Neural progenitor cell (in vitro differentiated cells): ENCODE measurements around the gene C20orf202. TPM values are rescaled to one million over a fixed set of nuclear protein-coding genes. Genes with fewer than 3 reads are reported as not detected.

Experiments
- DNase-seq: peaks from one replicate; pipeline ENCODE4 v3.0.0-alpha.2; 2016; ENCODE audit warnings: low spot score
- H2AFZ ChIP-seq: fragments of 200-600 bp; sonication (generic); replicated peaks from 2 replicates; pipeline ENCODE4 v1.6.1; 2016; ENCODE audit warnings: antibody characterized with exemption
- H3F3A ChIP-seq: fragments of 200-600 bp; sonication (generic); 2 replicates; pipeline ENCODE4 v1.6.1; 2016; ENCODE audit warnings: antibody characterized with exemption, low read depth
- H3K27ac ChIP-seq: fragments of 200-600 bp; sonication (generic); 2 replicates; pipeline ENCODE4 v1.5.1; 2016; ENCODE audit warnings: mild to moderate bottlenecking
- H3K27me3 ChIP-seq: fragments of 200-600 bp; sonication (generic); 2 replicates; pipeline ENCODE4 v1.6.1; 2016; ENCODE audit warnings: mild to moderate bottlenecking, moderate library complexity
- H3K36me3 ChIP-seq: fragments of 200-600 bp; sonication (generic); 2 replicates; pipeline ENCODE4 v1.5.1; 2016
- H3K4me1 ChIP-seq: fragments of 200-600 bp; sonication (generic); 2 replicates; pipeline ENCODE4 v1.6.1; 2016; ENCODE audit warnings: mixed run types
- H3K4me2 ChIP-seq: fragments of 200-600 bp; sonication (generic); 2 replicates; pipeline ENCODE4 v1.6.1; 2016
- H3K4me3 ChIP-seq: fragments of 200-600 bp; sonication (generic); 2 replicates; pipeline ENCODE4 v1.5.1; 2016
- H3K79me2 ChIP-seq: fragments of 200-600 bp; sonication (generic); 2 replicates; pipeline ENCODE4 v1.6.1; 2016; ENCODE audit warnings: low read depth
- H3K9ac ChIP-seq: fragments of 200-600 bp; sonication (generic); 2 replicates; pipeline ENCODE4 v1.6.1; 2016
- H3K9me3 ChIP-seq: fragments of 200-600 bp; sonication (generic); 2 replicates; pipeline ENCODE4 v1.5.1; 2016; ENCODE audit warnings: low read depth
- H4K20me1 ChIP-seq: fragments of 200-600 bp; sonication (generic); 2 replicates; pipeline ENCODE4 v1.6.1; 2016; ENCODE audit warnings: low read depth
- H3K27ac Mint-ChIP-seq: 3 replicates; pipeline ENCODE4 v1.8.0; 2021; ENCODE audit warnings: mixed read lengths
- H3K27me3 Mint-ChIP-seq: 2 replicates; pipeline ENCODE4 v1.8.0; 2022; ENCODE audit warnings: low read depth, mild to moderate bottlenecking, inconsistent platforms, moderate library complexity, mixed read lengths; ENCODE audit not compliant: insufficient read depth
- H3K36me3 Mint-ChIP-seq: 3 replicates; pipeline ENCODE4 v1.8.0; 2021; ENCODE audit warnings: mixed read lengths
- H3K4me1 Mint-ChIP-seq: 3 replicates; pipeline ENCODE4 v1.8.0; 2021; ENCODE audit warnings: mixed read lengths
- H3K4me3 Mint-ChIP-seq: 3 replicates; pipeline ENCODE4 v1.8.0; 2021; ENCODE audit warnings: mild to moderate bottlenecking, moderate library complexity, mixed read lengths
- H3K9me3 Mint-ChIP-seq: 3 replicates; pipeline ENCODE4 v1.8.0; 2020; ENCODE audit warnings: mixed read lengths
- EZH2 ChIP-seq: fragments of 200-600 bp; sonication (generic); IDR thresholded peaks from 2 replicates; pipeline ENCODE4 v1.6.1; 2017; ENCODE audit warnings: antibody characterized with exemption, mild to moderate bottlenecking, moderate library complexity
- EZH2phosphoT487 ChIP-seq: fragments of 200-600 bp; sonication (generic); IDR thresholded peaks from 2 replicates; pipeline ENCODE4 v1.6.1; 2017; ENCODE audit warnings: antibody characterized with exemption
- total RNA-seq: library from RNA; depleted of rRNA; stranded (reverse); fragments of >200 nt; gene quantifications from 2 replicates; pipeline ENCODE4 v1.2.3, GENCODE V29; 2015; ENCODE audit warnings: low replicate concordance
- TF ChIP-seq, protein P1 (sequence below): fragments of 200-600 bp; sonication (generic); IDR thresholded peaks from 2 replicates; pipeline ENCODE4 v1.5.1; 2017; ENCODE audit warnings: antibody characterized with exemption, mild to moderate bottlenecking

Gene C20orf202
- total RNA-seq, 1 donor from 2014 or later = not detected

DNA sequence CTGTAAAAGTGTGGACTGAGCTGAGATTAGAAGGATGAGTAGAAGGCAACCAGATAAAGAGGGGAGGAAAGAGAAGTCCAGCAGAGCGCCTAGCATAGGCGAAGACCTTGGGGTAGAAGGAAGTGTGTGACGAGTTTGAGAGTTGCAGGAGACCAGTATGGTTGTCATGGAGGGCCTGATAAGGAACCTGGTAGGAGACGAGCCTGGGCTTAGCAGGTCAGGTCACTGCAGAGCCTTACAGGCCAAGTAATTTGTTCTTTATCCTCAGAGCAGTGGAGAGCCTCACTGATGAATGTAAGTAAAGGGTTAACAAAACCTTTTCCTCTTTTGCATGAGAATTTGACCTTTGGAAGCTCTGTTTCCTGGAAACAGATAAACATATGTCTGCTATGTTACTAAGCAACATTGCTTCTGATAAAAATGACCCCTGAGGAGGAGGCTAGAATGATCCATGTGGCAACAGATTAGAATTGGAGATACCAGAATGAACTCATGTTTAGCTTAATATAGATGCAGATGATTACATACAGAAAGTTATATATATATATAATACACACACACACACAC lies 15.6 kb upstream of the C20orf202 start:
- H3K27me3 Mint-ChIP-seq = peaks cover 23% of the 10 kb centered on the region

DNA sequence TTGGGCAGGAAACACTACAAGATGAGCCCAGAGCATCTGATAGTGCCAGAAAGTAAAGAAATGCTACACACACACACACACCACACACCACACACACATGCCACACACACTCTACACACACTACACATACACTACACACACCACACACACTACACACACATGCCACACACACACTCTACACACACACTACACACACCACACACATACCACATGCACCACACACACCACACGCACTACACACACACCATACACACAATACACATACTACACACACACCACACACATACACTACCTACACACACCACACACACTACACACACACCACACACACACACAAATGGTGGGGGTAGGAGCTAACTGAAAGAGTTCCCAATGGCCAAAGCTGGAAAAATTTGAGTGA lies 14.9 kb upstream of the C20orf202 start:
- Mint-ChIP-seq H3K4me1 (peaks cover 11% of the 10 kb centered on the region), H3K9me3 (no peaks in the 10 kb centered on the region), H3K4me3 (no peak overlapping the region), H3K27me3 (peaks cover 19% of the 10 kb centered on the region), H3K27ac (no peak overlapping the region), H3K36me3 (no peaks in the 10 kb centered on the region)
- H4K20me1 ChIP-seq = peaks cover 10% of the 10 kb centered on the region
- H3K9me3 ChIP-seq = no peaks in the 10 kb centered on the region
- H3K9ac ChIP-seq = no peak overlapping the region
- H3K36me3 ChIP-seq = no peaks in the 10 kb centered on the region
- no peak overlapping the region for H3K4me2 ChIP-seq
- peaks cover 5% of the 10 kb centered on the region for H3K4me1 ChIP-seq
- peaks cover 6% of the 10 kb centered on the region for H3F3A ChIP-seq
- no peak for DNase-seq
- no peaks in the 10 kb centered on the region for H3K79me2 ChIP-seq
- no peak overlapping the region for H2AFZ ChIP-seq
- H3K27me3 ChIP-seq = peaks cover 58% of the 10 kb centered on the region
- no peak overlapping the region for H3K4me3 ChIP-seq
- TF ChIP-seq, protein P1, sequence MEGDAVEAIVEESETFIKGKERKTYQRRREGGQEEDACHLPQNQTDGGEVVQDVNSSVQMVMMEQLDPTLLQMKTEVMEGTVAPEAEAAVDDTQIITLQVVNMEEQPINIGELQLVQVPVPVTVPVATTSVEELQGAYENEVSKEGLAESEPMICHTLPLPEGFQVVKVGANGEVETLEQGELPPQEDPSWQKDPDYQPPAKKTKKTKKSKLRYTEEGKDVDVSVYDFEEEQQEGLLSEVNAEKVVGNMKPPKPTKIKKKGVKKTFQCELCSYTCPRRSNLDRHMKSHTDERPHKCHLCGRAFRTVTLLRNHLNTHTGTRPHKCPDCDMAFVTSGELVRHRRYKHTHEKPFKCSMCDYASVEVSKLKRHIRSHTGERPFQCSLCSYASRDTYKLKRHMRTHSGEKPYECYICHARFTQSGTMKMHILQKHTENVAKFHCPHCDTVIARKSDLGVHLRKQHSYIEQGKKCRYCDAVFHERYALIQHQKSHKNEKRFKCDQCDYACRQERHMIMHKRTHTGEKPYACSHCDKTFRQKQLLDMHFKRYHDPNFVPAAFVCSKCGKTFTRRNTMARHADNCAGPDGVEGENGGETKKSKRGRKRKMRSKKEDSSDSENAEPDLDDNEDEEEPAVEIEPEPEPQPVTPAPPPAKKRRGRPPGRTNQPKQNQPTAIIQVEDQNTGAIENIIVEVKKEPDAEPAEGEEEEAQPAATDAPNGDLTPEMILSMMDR = no peak
- TF ChIP-seq EZH2 (no peak), EZH2phosphoT487 (no peak)
- H3K27ac ChIP-seq = no peak overlapping the region

More for the DNA sequence above, 15.6 kb upstream of the C20orf202 start:
- Mint-ChIP-seq H3K36me3 (no peaks in the 10 kb centered on the region), H3K9me3 (no peaks in the 10 kb centered on the region), H3K4me1 (peaks cover 11% of the 10 kb centered on the region), H3K27ac (no peak overlapping the region), H3K4me3 (no peak overlapping the region)
- peaks cover 10% of the 10 kb centered on the region for H4K20me1 ChIP-seq
- H3K79me2 ChIP-seq = no peaks in the 10 kb centered on the region
- H3K27ac ChIP-seq = no peak overlapping the region
- no peaks in the 10 kb centered on the region for H3K9me3 ChIP-seq
- no peak overlapping the region for H3K4me2 ChIP-seq
- H3K4me3 ChIP-seq = no peak overlapping the region
- TF ChIP-seq EZH2phosphoT487 (no peak), EZH2 (no peak)
- TF ChIP-seq, protein P1 = no peak
- peaks cover 5% of the 10 kb centered on the region for H3K4me1 ChIP-seq
- no peak overlapping the region for H2AFZ ChIP-seq
- DNase-seq = no peak
- H3K27me3 ChIP-seq = peaks cover 64% of the 10 kb centered on the region
- H3K36me3 ChIP-seq = no peaks in the 10 kb centered on the region
- H3K9ac ChIP-seq = no peak overlapping the region
- peaks cover 6% of the 10 kb centered on the region for H3F3A ChIP-seq

DNA sequence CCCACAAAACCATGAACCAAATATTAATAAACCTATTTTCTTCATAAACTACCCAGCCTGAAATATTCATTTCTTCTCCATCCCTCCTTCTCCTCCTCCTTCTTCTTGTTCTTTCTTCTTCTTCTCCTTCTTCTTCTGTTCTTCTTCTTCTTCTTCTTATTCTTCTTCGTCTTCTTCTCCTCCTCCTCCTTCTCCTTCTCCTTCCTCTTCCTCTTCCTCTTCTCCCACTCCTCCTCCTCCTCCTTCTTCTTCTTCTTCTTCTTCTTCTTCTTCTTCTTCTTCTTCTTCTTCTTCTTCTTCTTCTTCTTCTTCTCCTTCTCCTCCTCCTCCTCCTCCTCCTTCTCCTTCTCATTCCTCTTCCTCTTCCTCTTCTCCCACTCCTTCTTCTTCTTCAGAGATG lies 13.4 kb upstream of the C20orf202 start:
- no peaks in the 10 kb centered on the region for H3F3A ChIP-seq
- no peak overlapping the region for H3K9ac ChIP-seq
- H3K4me2 ChIP-seq = no peak overlapping the region
- H2AFZ ChIP-seq = no peak overlapping the region
- no peak for DNase-seq
- H3K4me3 Mint-ChIP-seq = no peak overlapping the region
- peaks cover 6% of the 10 kb centered on the region for H3K27me3 Mint-ChIP-seq
- no peaks in the 10 kb centered on the region for H3K9me3 ChIP-seq
- no peak overlapping the region for H3K27ac ChIP-seq
- no peaks in the 10 kb centered on the region for H3K36me3 Mint-ChIP-seq
- no peaks in the 10 kb centered on the region for H3K36me3 ChIP-seq
- no peaks in the 10 kb centered on the region for H4K20me1 ChIP-seq
- H3K27me3 ChIP-seq = peaks cover 43% of the 10 kb centered on the region
- no peaks in the 10 kb centered on the region for H3K79me2 ChIP-seq
- H3K9me3 Mint-ChIP-seq = no peaks in the 10 kb centered on the region
- H3K27ac Mint-ChIP-seq = no peak overlapping the region
- H3K4me1 Mint-ChIP-seq = peaks cover 3% of the 10 kb centered on the region
- H3K4me3 ChIP-seq = no peak overlapping the region
- TF ChIP-seq EZH2 (no peak), EZH2phosphoT487 (no peak)
- TF ChIP-seq, protein P1 = no peak
- H3K4me1 ChIP-seq = peaks cover under 1% of the 10 kb centered on the region
